LNCaP clone FGC (cell line): ENCODE data around the gene RDH13.
A peak's percentile ranks its signal among the peaks of the same experiment; 100 is the strongest.
"Not testable (repeated sequence)": the region's sequence is repeated elsewhere in the genome, so short reads cannot be mapped to it uniquely, and the experiment has no call there.

ENCODE experiments used
- DNase-seq: peaks from one replicate; pipeline ENCODE4 v3.0.0-alpha.2; 2011; ENCODE audit warnings: low read depth
- H3K4me3 ChIP-seq: 2 replicates; pipeline ENCODE4 v1.5.1; 2011; ENCODE audit warnings: mild to moderate bottlenecking, low read depth, low read length, control low read depth
- TF ChIP-seq, protein P1 (sequence below): IDR thresholded peaks from 2 replicates; pipeline ENCODE4 v1.5.1; 2012; ENCODE audit warnings: mild to moderate bottlenecking; ENCODE audit not compliant: control insufficient read depth, insufficient read depth; ENCODE audit errors: extremely low read depth

Gene RDH13

DNA sequence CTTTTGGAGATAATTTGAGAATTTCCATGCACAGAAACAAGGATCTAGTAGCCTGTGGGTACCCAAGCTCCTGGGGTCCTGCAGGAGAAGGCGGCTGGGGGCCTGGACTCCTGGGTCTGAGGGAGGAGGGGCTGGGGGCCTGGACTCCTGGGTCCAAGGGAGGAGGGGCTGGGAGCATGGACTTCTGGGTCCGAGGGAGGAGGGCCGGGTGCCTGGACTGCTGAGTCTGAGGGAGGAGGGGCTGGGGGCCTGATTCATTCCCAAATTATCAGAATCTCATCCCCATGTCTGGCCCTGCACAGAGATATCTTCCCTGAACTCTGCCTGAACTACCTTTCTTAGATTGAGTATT, 520 bp upstream of the RDH13 start:
- no peak for DNase-seq
- H3K4me3 ChIP-seq, result peak overlapping the region; percentile 86; the same call in 1 of the 2 replicates
- TF ChIP-seq, protein P1, sequence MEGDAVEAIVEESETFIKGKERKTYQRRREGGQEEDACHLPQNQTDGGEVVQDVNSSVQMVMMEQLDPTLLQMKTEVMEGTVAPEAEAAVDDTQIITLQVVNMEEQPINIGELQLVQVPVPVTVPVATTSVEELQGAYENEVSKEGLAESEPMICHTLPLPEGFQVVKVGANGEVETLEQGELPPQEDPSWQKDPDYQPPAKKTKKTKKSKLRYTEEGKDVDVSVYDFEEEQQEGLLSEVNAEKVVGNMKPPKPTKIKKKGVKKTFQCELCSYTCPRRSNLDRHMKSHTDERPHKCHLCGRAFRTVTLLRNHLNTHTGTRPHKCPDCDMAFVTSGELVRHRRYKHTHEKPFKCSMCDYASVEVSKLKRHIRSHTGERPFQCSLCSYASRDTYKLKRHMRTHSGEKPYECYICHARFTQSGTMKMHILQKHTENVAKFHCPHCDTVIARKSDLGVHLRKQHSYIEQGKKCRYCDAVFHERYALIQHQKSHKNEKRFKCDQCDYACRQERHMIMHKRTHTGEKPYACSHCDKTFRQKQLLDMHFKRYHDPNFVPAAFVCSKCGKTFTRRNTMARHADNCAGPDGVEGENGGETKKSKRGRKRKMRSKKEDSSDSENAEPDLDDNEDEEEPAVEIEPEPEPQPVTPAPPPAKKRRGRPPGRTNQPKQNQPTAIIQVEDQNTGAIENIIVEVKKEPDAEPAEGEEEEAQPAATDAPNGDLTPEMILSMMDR, result no peak

DNA sequence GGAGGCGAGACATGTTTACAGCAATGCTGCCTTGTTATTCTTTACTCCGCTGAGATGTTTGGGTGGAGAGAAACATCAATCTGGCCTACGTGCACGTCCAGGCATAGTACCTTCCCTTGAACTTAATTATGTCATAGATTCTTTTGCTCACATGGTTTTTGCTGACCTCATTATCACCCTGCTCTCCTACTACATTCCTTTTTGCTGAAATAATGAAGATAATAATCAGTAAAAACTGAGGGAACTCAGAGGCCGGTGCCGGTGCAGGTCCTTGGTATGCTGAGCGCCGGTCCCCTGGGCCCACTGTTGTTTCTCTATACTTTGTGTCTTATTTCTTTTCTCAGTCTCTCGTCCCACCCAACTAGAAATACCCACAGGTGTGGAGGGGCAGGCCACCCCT, 2.7 kb downstream of the RDH13 start:
- DNase-seq, H3K4me3 ChIP-seq: not testable (repeated sequence)

DNA sequence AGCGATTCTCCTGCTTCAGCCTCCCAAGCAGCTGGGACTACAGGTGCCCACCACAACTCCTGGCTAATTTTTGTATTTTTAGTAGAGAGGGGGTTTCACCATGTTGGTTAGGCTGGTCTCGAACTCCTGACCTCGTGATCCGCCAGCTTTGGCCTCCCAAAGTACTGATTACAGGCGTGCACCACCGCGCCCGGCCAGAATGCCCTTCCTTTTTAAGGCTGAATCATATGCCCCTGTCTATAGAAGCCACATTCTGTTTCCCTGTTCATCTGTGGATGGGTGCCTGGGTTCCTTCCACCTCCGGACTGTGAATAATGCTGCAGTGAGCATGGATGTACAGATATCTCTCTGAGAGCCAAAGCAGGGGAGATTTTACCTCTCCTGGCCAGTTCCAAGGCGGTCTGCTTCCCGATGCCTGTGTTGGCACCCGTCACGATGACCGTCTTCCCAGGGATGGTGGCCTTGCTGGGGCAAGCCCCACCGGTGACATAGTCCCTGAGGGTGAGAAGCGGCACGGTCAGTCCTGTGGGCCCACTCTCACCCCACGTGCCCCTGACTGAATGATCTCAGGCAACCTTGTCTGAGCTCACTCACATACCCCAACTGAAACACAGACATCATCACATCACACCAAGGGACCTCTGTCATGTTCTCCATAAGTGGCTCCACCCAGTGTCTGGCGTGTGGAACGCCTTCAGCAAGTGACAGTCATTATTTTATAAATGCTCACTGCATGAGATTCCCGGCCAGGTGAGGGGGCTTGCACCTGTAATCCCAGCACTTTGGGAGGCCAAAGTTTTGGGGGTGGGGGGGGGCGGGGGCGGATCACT, 4.0 kb downstream of the RDH13 start:
- TF ChIP-seq, protein P1, result 0 out of 2 replicates have a peak, but pooled peaks have one; percentile 8
- H3K4me3 ChIP-seq, result no peak overlapping the region
- DNase-seq, result no peak

DNA sequence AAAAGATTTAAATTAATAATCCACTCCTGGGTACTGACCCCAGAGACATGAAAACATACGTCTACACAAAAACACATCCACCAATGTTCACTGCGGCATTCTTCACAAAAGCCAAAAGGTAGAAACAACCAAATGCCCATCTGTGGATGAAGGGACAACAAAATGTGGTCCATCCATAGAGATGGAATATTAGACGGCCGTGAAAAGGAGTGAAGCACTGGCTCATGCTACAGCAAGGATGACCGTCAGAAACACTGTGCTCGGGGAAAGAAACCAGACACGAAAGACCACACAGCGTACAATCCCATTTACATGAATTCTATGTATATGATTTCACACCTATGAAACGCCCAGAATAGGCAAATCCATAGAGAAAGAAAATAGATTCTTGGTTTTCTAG, 6.1 kb downstream of the RDH13 start:
- no peak for DNase-seq
- TF ChIP-seq, protein P1, result no peak
- no peak overlapping the region for H3K4me3 ChIP-seq

DNA sequence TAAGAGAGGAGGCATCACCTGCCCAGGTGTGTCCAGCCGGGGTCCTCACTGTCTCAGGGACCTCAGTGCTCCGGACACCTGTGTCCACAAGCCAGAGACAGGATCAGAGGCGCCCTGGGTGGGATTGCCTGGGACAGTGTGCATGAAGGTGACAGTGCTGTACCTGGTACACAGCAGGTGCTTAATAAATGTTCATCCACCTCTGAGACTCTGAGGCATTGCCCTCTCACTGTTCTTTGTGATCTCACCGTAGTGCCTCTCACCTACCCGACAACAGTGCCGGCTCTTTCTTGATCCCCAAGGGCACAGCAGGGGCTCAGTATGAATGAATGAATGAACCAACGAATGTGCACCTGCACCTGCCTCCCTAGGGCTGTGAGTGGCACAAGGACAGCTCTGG, 9.2 kb downstream of the RDH13 start:
- no peak overlapping the region for H3K4me3 ChIP-seq
- TF ChIP-seq, protein P1, result no peak
- DNase-seq, result no peak

DNA sequence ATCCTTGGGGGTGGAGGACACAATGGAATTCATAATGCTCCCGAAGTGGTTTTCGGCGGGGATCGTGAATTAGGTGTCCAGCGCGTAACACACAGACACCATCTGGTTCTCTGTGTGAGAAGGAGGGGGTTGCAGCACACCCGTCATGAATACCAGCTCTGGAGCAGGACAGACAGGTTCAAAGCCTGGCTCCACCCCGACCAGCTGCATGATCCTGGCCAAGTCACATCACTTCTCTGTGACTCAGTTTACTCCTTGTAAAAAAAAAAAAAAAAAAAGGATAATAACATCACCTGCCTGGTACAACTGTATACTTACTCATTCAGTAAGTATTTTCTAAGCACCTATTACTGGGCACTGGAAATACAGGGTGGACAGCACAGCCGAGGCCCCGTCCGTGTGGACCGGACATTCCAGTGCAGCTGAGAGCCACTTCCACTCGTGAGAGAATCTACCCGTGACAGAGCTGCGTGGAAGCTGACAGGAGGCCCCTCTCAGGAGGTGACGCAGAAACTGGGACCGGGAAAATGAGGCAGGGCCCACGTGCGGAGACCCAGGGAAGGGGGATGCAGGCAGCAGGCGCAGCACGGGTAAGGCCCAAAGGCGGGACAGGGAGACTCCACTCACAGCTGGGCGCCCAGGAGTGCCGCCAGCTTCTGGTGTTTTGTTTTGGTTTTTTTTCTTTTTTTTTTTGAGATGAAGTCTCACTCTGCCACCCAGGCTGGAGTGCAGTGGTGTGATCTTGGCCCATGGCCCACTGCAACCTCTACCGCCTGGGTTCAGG, 12.0 kb downstream of the RDH13 start:
- TF ChIP-seq, protein P1, result no peak
- DNase-seq, result no peak
- no peak overlapping the region for H3K4me3 ChIP-seq

DNA sequence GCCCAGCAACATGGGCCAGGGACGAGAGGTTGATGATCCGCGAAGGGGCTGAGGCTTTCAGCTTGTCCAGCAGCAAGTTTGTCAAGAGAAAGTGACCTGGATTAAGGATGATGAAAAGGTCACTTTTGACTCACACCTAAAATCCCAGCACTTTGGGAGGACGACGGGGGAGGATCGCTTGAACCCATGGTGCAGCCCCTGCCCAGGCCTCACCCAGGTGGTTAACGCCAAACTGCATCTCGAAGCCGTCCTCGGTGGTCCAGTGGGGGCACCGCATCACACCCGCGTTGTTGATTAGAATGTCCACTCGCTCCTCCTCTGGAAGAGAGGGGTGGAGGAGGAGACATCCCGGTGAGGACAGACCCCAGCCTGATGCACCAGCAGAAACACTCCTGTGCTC, 14.5 kb downstream of the RDH13 start:
- no peak for DNase-seq
- H3K4me3 ChIP-seq, result no peak overlapping the region
- TF ChIP-seq, protein P1, result no peak
